HG02840 (cell line): ENCODE data around the gene CRIP1.

Source experiments
- ATAC-seq: cut with Tn5 transposase; IDR thresholded peaks from one replicate; pipeline ENCODE4 v1.9.1; 2021; ENCODE audit warnings: mild to moderate bottlenecking, moderate library complexity, moderate number of reproducible peaks; ENCODE audit not compliant: unreplicated experiment, low FRiP score

CRIP1 gene

DNA sequence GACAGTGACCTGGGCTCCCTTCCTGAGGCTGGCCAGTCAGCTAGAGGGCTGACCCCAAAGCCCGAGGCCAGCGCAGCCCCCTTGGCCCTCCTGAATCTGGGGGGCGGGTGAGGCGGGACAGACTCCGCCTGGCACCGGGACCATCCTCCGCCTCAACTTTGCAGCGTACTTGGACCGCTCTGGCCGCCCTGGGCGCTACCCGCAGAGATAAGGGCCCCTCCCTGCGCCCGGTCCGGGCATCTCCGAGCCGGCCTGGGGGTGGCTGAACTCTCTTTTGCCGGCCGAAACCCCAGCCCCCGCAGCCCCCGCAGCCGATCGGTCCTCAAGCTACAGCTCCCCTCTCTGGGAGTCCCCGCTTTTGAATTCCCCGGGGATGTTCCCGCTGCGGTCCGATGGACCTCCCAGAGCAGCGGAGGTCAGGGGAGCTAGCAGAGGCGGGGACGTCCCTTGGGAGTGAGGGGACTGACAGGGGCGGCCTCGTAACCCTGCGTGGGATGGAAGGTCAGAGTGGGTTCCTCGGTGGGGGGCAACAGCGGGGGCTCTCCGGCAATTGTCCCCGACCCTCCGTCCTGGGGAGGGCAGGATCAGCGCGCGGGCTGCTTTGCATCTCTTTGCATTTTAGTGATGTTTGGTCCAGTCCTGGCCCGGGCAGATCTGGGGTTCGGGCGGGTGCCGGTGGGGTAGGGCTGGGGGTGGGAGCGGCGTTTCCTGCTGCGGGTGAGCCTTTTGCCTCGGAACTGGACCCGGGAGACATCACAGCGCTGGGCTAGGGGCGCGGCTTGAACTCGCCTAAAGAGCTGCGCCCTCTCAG, at the start of gene CRIP1:
TSS of gene CRIP1 (plus strand) at position 724 of the 811 bp plus-strand sequence. CDS start 374 bp downstream, outside the sequence.
- ATAC-seq: no peak

- no peak for ATAC-seq
Observed at GRCh38 chr14:105436891-105437722, 49.6 kb upstream of the CRIP1 start.

GRCh38 chr14:105437723-105438500, 48.8 kb upstream of the CRIP1 start:
- no peak for ATAC-seq

- no peak for ATAC-seq
Observed at GRCh38 chr14:105439179-105439578, 47.5 kb upstream of the CRIP1 start.

DNA sequence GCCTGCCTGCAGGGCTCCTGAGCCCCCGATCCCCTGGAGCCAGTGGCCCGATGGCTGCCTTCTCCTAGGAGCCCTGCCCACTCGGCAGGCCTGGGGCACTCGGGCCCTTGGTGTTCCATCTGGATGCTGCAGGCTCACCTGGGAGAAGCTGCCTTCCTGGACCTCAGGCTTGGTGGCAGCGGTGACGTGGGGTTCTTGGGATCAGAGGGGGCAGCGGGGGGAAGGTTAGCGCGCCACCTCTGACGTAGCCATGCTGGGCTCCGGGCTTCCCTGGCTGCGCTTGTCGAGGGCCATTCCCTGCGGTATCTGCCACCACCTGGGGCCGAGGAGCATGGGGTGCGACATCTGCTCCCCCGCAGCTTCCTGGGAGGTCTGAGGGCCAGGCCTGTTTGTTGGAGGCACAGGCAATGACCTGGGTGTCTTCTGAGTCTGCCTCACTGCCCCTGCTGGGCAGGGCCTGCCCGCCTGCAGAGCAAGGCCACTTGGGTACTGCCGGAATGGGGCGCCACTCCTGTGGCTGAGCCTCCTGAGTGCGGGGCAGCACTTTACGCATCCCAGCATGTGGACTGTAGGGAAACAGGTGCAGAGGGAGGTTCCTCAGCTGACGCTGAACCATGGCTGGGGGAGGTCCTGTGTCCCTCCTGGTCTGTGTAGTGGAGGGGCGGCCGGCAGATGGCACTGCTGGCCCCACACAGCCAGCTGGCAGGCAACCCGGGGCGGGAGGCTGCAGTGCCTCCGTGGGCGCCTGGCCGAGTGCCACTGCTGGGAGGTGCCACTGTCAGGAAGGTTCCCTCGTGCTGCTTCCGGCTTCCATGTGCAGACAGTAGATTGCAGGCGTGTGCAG, 46.8 kb upstream of the CRIP1 start:
- ATAC-seq: no peak

GRCh38 chr14:105440554-105440900, 46.2 kb upstream of the CRIP1 start:
- no peak for ATAC-seq

DNA sequence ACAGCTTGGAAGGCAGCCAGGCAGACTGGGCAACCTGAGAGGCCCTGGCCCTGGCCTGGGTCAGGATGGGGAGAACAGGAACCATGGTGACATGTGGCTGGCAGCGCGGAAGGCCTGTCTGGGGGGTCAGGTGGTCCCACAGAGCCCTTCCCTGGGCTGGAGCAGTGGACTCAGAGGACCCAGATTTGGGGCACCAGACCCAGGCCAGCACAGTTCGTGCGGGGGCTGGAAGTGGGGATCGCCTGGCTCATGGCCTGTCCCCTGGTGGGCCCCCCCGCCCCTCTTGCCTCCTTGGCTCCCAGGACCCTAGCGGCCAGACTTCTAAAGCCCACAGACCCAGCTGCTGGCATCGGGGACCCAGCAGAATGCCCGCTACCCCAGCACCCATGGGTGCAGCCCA, 45.7 kb upstream of the CRIP1 start:
- no peak for ATAC-seq

DNA sequence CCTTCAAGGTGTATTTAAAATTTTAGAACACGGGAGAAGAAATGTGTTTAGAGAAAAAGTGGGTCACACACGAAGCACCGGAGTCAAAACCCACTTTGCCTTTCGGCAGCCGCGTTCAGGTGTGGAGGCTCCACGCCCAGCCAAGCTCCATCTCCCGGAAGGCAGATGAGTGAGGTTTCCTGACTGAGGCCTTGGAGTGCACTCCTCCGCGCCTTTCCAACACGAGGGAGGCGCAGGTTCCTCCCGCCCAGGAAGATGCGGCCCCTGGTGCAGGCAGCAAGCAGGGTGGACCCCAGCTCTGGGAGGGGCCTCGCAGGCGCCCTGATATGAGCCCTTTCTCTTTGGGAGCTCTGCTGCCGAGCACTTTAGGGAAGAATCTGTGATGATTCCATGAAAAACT, 44.6 kb upstream of the CRIP1 start:
- ATAC-seq: no peak

GRCh38 chr14:105442834-105443233, 43.9 kb upstream of the CRIP1 start:
- ATAC-seq: no peak

- no peak for ATAC-seq
Observed at GRCh38 chr14:105444859-105445258, 41.8 kb upstream of the CRIP1 start.

DNA sequence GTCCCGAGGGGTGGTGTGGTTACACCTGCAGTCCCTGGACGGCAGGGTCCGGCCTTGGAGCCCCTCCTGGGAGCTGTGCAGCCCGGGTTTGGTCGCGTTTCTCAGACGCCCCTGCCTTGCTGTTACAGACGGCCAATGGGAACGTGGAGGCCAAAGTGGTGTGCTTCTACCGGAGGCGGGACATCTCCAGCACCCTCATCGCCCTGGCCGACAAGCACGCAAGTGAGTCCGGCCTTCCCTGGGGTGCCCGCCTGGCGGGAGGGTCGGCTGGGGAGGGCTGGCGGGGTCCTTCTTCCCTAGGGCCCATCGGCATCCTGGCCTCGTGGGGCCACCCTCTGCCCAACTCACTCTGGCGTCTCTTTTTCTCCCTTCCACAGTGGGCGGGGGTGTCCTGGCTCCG, 41.4 kb upstream of the CRIP1 start:
- ATAC-seq: no peak

DNA sequence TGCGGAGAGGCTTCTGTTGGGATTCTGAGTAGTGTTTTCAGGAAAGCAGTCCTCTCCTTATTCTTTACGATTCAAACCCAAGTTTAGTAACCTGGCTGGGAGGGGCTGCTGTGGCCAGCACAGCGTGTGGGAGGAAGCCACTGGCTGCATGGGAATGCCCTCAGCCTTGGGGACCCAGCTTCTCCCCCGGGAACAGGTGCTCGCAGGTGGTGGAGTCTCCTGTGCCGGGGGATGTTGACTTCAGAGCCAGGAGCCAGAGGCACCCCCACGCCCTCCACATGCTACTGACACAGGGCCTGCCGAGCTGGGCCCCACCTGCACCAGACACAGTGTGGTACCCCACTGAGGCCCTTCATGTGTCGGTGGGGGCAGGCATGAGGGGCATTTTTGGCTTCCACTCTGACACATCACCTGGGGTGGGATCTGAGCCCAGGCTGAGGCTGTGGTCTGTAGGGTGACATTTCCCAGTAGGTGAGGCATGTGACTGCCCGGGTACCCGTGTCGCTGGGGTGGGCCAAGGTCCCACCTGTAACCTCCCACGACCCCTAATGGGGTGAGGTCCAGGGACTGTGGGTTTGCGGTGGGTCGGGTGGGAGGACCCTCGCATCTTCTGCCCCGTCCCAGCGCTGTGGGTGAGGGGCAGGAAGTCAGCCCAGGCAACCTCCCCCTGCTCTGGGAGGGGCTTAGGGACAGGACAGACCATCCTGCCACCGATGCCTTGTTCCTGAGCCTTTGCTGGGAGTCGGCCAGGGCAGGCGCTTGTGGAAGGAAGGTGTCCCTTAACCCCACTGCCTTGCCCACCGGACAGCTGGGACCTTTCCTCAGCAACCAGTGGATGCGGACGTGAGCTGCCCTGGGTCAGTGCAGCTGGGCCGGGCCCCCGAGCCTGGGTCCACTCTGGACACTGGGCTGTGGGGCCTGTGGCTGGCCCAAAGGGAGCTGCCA, 40.5 kb upstream of the CRIP1 start:
- ATAC-seq: no peak

- ATAC-seq: no peak
Observed at GRCh38 chr14:105446971-105447370, 39.7 kb upstream of the CRIP1 start.

- no peak for ATAC-seq
Observed at GRCh38 chr14:105447651-105448640, 38.7 kb upstream of the CRIP1 start.

DNA sequence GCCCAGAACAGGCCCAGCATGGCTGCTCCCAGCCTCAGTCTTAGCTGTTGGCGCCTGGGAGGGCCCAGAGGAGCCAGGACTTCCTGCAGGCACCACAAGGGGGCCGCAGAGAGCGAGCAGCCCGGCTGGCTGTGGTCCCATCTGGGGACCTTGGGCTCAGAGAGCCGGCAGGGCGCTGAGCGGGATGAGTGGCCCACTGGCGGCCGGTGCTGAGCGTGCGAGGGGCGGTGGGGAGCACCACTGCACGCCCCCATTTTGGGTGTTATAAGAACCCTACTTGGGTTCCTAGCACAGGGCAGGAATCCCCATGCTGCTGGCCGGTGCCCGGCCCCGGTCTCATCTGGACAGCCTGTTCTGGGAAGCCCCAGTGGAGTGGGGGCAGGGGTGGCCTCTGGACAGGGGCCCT, 38.0 kb upstream of the CRIP1 start:
- ATAC-seq: no peak

- ATAC-seq: no peak
Observed at GRCh38 chr14:105449276-105450122, 37.2 kb upstream of the CRIP1 start.

DNA sequence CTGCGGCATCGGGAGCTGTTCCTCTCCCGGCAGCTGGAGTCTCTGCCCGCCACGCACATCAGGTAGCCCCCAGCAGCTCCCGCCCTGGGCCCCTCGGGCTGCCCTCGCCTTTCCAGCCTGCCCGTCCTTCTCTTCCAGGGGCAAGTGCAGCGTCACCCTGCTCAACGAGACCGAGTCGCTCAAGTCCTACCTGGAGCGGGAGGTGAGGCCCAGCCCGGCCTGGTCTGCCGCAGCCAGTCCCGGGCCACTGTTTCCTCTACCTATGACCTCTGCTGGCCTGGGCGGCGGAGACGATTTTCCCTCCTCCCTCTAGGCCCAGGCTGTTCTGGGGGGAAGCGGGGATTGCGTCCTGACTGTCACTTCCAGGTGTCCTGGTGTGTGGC, 36.6 kb upstream of the CRIP1 start:
- ATAC-seq: no peak
